Muscle of leg (tissue), 11 donors: ENCODE data around the gene SLC35D2. TPM values are rescaled to one million over a fixed set of nuclear protein-coding genes. Genes with fewer than 3 reads are reported as not detected.
A peak's percentile ranks its signal among the peaks of the same experiment; 100 is the strongest.

Source experiments
- DNase-seq: peaks from one replicate; pipeline ENCODE4 v3.0.0; 2013
- H3K27ac ChIP-seq: one replicate; pipeline ENCODE4 v1.5.1; 2013; ENCODE audit warnings: mild to moderate bottlenecking, low read length, control low read depth
- H3K27me3 ChIP-seq: one replicate; pipeline ENCODE4 v1.6.1; 2013; ENCODE audit warnings: low read length; ENCODE audit not compliant: control insufficient read depth, insufficient read depth
- H3K36me3 ChIP-seq: one replicate; pipeline ENCODE4 v1.6.1; 2013; ENCODE audit warnings: low read length; ENCODE audit not compliant: control insufficient read depth, insufficient read depth
- H3K4me1 ChIP-seq: one replicate; pipeline ENCODE4 v1.6.1; 2013; ENCODE audit warnings: low read length; ENCODE audit not compliant: control insufficient read depth, insufficient read depth
- H3K4me3 ChIP-seq: one replicate; pipeline ENCODE4 v1.5.1; 2013; ENCODE audit warnings: low read length, control low read depth
- H3K9me3 ChIP-seq: replicated peaks from 2 replicates; pipeline ENCODE4 v1.6.1; 2013; ENCODE audit warnings: low read depth, low read length; ENCODE audit not compliant: control insufficient read depth
- WGBS: methylation state at CpG from one replicate; pipeline ENCODE4 v1.1.5; 2013; ENCODE audit warnings: missing lambda C conversion rate; ENCODE audit not compliant: insufficient coverage; 5-methylcytosine and 5-hydroxymethylcytosine counted together
- polyA plus RNA-seq, 8 donors: library from polyadenylated mRNA; unstranded; fragments of 120-200 nt; gene quantifications; one replicate each; pipeline versions ENCODE4 v1.2.1 to v1.2.3, GENCODE V29; 2013; ENCODE audit warnings: inconsistent platforms in 1 of 8, low replicate concordance in 1 of 8; ENCODE audit not compliant: insufficient read length in 8 of 8, insufficient read depth in 1 of 8
- total RNA-seq: library from RNA; stranded (reverse); fragments of 120-200 nt; gene quantifications from one replicate; pipeline ENCODE4 v1.2.4, GENCODE V29; 2013

The SLC35D2 gene
- total and polyA plus RNA-seq, 9 donors, result 14.6 to 27.6 (median 24.8) TPM

GRCh38 chr9:96400132-96400910, 16.8 kb upstream of the SLC35D2 start:
- Histone ChIP-seq H3K36me3 (no peaks in the 10 kb centered on the region), H3K27me3 (no peaks in the 10 kb centered on the region), H3K27ac (no peak overlapping the region), H3K9me3 (no peaks in the 10 kb centered on the region), H3K4me1 (no peaks in the 10 kb centered on the region), H3K4me3 (no peak overlapping the region)
- no peak for DNase-seq

DNA sequence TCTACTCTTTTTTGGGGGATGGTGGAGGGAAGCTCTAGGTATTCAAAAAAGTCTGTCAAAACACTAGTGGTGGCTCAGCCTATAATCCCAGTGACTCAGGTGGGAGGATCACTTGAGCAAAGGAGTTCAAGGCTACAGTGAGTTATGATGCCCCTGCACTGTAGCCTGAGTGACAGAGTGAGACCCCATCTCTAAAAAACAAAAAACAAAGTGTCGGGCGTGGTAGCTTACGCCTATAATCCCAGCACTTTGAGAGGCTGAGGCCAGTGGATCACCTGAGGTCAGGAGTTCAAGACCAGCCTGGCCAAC, 15.8 kb upstream of the SLC35D2 start:
- H3K9me3 ChIP-seq, result no peaks in the 10 kb centered on the region
- H3K4me1 ChIP-seq, result no peaks in the 10 kb centered on the region
- H3K4me3 ChIP-seq, result no peak overlapping the region
- H3K27me3 ChIP-seq, result no peaks in the 10 kb centered on the region
- H3K36me3 ChIP-seq, result no peaks in the 10 kb centered on the region
- no peak for DNase-seq
- H3K27ac ChIP-seq, result no peak overlapping the region
- WGBS, result 100% methylated on average over 2 of the region's 3 CpGs

- no peaks in the 10 kb centered on the region for H3K9me3 ChIP-seq
- no peak overlapping the region for H3K4me3 ChIP-seq
- DNase-seq, result no peak
- 75% methylated on average over 2 of the region's 3 CpGs for WGBS
- H3K4me1 ChIP-seq, result no peaks in the 10 kb centered on the region
- H3K36me3 ChIP-seq, result no peaks in the 10 kb centered on the region
- no peaks in the 10 kb centered on the region for H3K27me3 ChIP-seq
- H3K27ac ChIP-seq, result no peak overlapping the region
Measured at GRCh38 chr9:96398582-96399324, 15.2 kb upstream of the SLC35D2 start.

GRCh38 chr9:96395964-96396363, 12.5 kb upstream of the SLC35D2 start:
- no CpG with 5 or more reads among the region's 2 CpGs for WGBS
- peaks cover 4% of the 10 kb centered on the region for H3K4me1 ChIP-seq
- DNase-seq, result no peak
- H3K27me3 ChIP-seq, result no peaks in the 10 kb centered on the region
- peaks cover 11% of the 10 kb centered on the region for H3K36me3 ChIP-seq
- no peak overlapping the region for H3K27ac ChIP-seq
- no peaks in the 10 kb centered on the region for H3K9me3 ChIP-seq
- H3K4me3 ChIP-seq, result no peak overlapping the region

DNA sequence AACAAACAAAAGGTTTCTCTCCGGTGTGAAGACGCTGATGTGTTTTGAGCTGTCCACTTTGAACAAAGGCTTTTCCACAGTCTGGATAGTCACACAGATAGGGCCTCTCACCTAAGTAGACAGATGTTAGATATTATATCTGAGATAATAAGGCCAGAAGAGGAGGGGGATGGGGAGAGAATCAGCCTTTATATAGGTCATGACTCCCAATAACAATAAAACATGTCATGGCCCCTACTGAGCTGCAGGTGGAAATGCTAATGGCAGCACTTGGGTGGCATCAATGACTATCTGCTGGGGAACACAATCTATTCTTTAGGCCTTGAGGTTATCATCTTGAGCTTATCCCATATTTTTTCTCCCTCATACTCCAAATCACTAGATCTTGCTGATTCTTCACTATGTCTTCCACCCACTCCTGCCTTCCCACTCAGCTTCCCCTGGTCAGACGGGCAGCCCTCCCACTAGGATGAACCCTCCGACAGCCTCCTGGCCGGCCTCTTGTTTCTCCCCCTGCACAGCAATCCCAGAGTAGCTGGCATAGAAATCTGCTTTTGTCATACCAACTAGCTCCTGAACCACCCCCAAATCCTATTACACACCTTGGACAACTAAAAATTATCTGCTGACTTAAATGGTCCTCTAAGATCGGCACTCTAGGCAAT, 11.5 kb upstream of the SLC35D2 start:
- H3K9me3 ChIP-seq, result no peaks in the 10 kb centered on the region
- WGBS, result 87% methylated on average over 4 of the region's 6 CpGs
- no peak for DNase-seq

GRCh38 chr9:96392263-96392662, 8.8 kb upstream of the SLC35D2 start:
- Histone ChIP-seq H3K27me3 (no peaks in the 10 kb centered on the region), H3K9me3 (no peaks in the 10 kb centered on the region), H3K27ac (no peak overlapping the region), H3K4me3 (no peak overlapping the region), H3K36me3 (peaks cover 11% of the 10 kb centered on the region), H3K4me1 (peaks cover 4% of the 10 kb centered on the region)
- DNase-seq, result no peak
- 94% methylated on average over 9 of the region's 12 CpGs for WGBS

More for the DNA sequence above, 11.5 kb upstream of the SLC35D2 start:
- no peaks in the 10 kb centered on the region for H3K27me3 ChIP-seq
- H3K4me1 ChIP-seq, result peaks cover 4% of the 10 kb centered on the region
- peaks cover 11% of the 10 kb centered on the region for H3K36me3 ChIP-seq
- no peak overlapping the region for H3K4me3 ChIP-seq
- no peak overlapping the region for H3K27ac ChIP-seq

DNA sequence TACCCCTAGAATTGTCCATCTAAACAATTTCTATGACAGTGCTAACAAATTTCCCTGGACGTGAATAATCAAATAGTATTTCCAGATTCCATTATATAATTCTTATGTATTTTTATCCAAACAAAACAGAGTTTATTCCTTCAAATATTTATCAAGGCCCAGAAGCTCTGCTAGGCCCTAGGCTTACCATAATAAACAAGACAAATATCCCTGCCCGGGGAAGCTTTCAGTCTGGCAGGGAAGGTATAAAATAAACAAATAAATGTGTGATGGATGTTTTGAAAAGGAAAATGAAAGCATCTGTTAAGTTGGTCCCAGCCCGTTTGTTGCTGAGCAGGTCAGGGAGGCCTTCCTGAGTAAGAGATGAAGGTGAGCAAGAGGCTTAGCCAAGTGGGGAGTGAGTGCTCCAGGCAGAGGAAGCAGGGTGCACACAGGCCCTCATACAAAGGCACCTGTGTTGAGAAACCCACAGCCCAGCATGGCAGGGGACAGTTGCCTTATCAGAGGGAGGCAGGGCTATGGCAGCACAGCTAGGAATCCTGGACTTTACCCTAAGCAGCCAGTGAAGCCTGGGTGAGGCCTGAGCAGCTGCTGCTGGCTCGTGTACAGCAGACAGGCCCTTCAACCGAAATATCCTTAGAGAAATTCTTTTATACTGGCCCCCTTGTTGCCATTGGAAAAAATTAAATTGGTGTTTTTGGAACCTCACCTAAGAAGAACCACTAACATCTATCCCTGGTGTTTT, 7.7 kb upstream of the SLC35D2 start:
- Histone ChIP-seq H3K9me3 (no peaks in the 10 kb centered on the region), H3K27ac (no peak overlapping the region), H3K4me3 (no peak overlapping the region), H3K27me3 (no peaks in the 10 kb centered on the region), H3K4me1 (peaks cover 4% of the 10 kb centered on the region), H3K36me3 (peaks cover 11% of the 10 kb centered on the region)
- 82% methylated on average over 1 of the region's 5 CpGs for WGBS
- DNase-seq, result peak; percentile 11

GRCh38 chr9:96388144-96388543, 4.6 kb upstream of the SLC35D2 start:
- no peaks in the 10 kb centered on the region for H3K9me3 ChIP-seq
- DNase-seq, result no peak
- H3K4me1 ChIP-seq, result peaks cover 9% of the 10 kb centered on the region
- WGBS, result 90% methylated on average over 10 of the region's 11 CpGs
- H3K27me3 ChIP-seq, result no peaks in the 10 kb centered on the region
- H3K4me3 ChIP-seq, result no peak overlapping the region
- peaks cover 11% of the 10 kb centered on the region for H3K36me3 ChIP-seq
- H3K27ac ChIP-seq, result no peak overlapping the region

DNA sequence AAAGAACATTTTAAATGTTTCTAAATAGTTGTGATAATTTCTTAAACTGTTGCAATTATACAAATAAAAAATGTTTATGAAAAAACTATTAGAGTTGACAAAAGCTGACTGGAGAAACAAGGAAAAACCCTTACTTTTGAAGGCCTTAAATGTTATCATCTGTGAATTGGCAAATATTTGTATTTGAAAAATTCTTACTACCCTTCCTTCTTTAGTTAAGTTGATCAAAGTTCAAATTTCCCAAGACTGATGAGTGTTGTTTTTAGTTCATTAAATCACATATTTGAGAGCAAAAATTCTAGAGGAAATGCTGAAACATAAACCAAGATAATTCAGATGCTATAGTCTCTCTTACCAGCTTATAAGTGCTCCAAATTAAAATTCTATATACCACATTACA, 2.6 kb upstream of the SLC35D2 start:
- Histone ChIP-seq H3K4me1 (peaks cover 10% of the 10 kb centered on the region), H3K9me3 (no peaks in the 10 kb centered on the region), H3K27ac (no peak overlapping the region), H3K27me3 (no peaks in the 10 kb centered on the region), H3K36me3 (peaks cover 2% of the 10 kb centered on the region), H3K4me3 (no peak overlapping the region)
- no peak for DNase-seq

DNA sequence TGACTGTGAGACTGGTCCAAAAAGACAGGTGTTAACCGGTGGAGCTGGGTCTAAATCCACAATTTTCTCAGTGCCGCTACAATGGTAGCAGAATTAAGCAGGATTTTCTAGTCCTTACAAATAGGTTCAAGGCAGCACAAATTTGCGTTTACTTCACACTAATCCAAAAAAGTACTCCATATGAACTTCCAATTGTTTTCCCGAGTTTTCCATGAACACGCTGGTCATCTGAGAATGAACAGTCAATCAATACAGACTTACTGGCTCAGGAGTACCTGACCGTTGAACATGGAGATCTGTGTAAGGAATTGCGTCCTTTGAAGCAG, 709 bp downstream of the SLC35D2 start:
- no peak for DNase-seq
- H3K4me1 ChIP-seq, result peaks cover 8% of the 10 kb centered on the region
- H3K27me3 ChIP-seq, result no peaks in the 10 kb centered on the region
- peak overlapping the region; percentile 47 for H3K4me3 ChIP-seq
- H3K9me3 ChIP-seq, result no peaks in the 10 kb centered on the region
- peak overlapping the region; percentile 80 for H3K27ac ChIP-seq
- H3K36me3 ChIP-seq, result no peaks in the 10 kb centered on the region
- WGBS, result 58% methylated on average over 4 of the region's 7 CpGs
